Effector CD8-positive, alpha-beta T cell (primary cell): ENCODE results near the gene SNX7.

Experiments used
- DNase-seq: peaks from one replicate; lab custom pipeline; 2025; lab: John Stamatoyannopoulos, UW
- total RNA-seq, 4 experiments: gene quantifications; one replicate each; lab custom pipeline; 2026; lab: John Stamatoyannopoulos, UW

The SNX7 gene
- 0 to 0.72 (median 0.09) reads per million in 4 experiments for total RNA-seq

- no peak for DNase-seq
Measured at GRCh38 chr1:98661544-98662355, at the start of gene SNX7. TSS of gene SNX7 (plus strand) at chr1:98661721. CDS start at chr1:98661732, 11 bp downstream.

GRCh38 chr1:98637316-98637715 lies 24.2 kb upstream of the SNX7 start:
- no peak for DNase-seq

GRCh38 chr1:98638185-98638584 lies 23.3 kb upstream of the SNX7 start:
- no peak for DNase-seq

- no peak for DNase-seq
Measured at GRCh38 chr1:98644510-98644909, 17.0 kb upstream of the SNX7 start.

GRCh38 chr1:98651116-98651632 lies 10.3 kb upstream of the SNX7 start:
- DNase-seq, result no peak

GRCh38 chr1:98653123-98653522 lies 8.4 kb upstream of the SNX7 start:
- DNase-seq, result no peak

GRCh38 chr1:98659879-98660278 lies 1.6 kb upstream of the SNX7 start:
- no peak for DNase-seq

- DNase-seq, result no peak
Measured at GRCh38 chr1:98660940-98661543, 479 bp upstream of the SNX7 start.

- DNase-seq, result no peak
Measured at GRCh38 chr1:98662356-98662670, 792 bp downstream of the SNX7 start.

GRCh38 chr1:98668733-98669132 lies 7.2 kb downstream of the SNX7 start:
- no peak for DNase-seq

- DNase-seq, result no peak
Measured at GRCh38 chr1:98669355-98670296, 8.1 kb downstream of the SNX7 start.

- no peak for DNase-seq
Measured at GRCh38 chr1:98672189-98672588, 10.7 kb downstream of the SNX7 start.

- DNase-seq, result no peak
Measured at GRCh38 chr1:98674075-98674781, 12.7 kb downstream of the SNX7 start.

- DNase-seq, result no peak
Measured at GRCh38 chr1:98675282-98675681, 13.8 kb downstream of the SNX7 start.

GRCh38 chr1:98677288-98677687 lies 15.8 kb downstream of the SNX7 start:
- no peak for DNase-seq

- DNase-seq, result no peak
Measured at GRCh38 chr1:98681812-98682211, 20.3 kb downstream of the SNX7 start.

GRCh38 chr1:98688110-98688739 lies 26.7 kb downstream of the SNX7 start:
- DNase-seq, result no peak

- DNase-seq, result no peak
Measured at GRCh38 chr1:98690576-98690975, 29.1 kb downstream of the SNX7 start.

GRCh38 chr1:98692482-98692881 lies 31.0 kb downstream of the SNX7 start:
- no peak for DNase-seq

GRCh38 chr1:98693385-98693784 lies 31.9 kb downstream of the SNX7 start:
- no peak for DNase-seq

- DNase-seq, result no peak
Measured at GRCh38 chr1:98696077-98696476, 34.6 kb downstream of the SNX7 start.
